ENCODE results near the gene ATXN1.
A peak's percentile ranks its signal among the peaks of the same experiment; 100 is the strongest.

The ATXN1 gene

DNA sequence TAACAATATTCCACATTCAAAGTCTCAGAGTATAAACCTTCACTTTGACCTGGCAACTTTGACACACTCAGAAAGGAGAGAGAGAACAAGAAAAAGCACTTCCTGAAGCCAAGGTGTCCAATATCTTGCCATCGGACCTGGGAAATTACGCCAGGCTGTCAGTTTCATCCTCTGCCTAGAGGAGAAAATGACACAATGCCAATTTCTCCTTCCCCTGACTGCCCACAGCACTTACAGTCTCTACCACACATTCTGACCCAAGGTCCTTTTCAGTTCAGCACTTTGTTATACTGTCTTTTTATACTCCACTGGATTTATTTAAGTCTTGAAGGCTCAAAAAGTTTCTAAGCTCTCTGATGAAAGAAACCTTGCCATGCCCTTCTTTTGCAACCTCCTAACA, 272.4 kb downstream of the ATXN1 start:
- DNase-seq: no peak

DNA sequence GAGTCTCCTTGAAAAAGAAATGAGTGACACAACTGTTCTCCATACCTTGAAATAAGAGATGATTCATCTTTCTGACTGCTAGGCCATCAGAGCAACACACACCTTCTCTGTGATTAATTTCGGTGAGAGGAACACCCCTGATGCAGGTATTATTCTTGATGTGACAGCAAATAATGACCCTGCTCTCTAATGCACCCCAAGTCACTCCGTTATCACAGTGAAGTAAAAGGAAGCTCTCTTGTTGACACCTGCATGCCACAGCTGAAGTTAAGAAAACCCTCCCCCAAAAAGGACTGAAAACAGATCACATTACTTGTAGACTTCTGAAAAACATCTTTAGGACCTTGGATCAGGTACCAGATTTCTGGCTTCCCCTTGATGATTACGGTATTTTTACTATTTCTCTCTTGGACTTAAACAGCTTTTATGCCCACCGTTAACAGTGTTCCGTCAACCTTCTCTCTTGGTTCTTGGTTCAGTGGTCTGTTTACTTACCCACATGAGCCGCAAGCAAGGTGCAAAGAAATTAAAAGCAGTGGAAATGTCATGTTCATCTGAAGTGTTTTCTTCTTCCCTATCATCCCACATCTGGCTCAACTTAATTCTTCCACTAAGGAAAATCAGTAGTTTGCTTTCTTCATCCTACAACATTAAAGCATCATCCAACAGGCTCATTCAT, 273.1 kb downstream of the ATXN1 start:
- DNase-seq: peak; percentile 63

DNA sequence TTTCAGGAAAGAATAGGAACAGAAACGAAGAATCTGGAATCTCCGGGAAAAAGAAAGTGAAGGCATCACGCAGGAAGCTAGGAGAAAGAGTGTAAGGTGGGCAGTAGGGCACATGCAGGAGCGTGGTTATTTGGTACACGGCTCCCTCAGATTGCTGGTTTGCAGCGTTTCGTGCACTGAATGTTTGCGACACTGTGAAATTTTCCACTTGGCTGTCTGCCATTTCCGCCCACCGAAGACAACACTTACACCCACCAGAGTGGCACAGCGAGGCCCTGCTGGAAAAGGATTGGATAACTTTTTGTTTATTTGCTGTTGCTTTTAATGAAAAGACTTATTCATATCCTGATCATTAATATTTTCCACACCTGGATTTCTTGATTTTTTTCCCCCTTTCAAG, 274.6 kb downstream of the ATXN1 start:
- peak; percentile 62 for DNase-seq

DNA sequence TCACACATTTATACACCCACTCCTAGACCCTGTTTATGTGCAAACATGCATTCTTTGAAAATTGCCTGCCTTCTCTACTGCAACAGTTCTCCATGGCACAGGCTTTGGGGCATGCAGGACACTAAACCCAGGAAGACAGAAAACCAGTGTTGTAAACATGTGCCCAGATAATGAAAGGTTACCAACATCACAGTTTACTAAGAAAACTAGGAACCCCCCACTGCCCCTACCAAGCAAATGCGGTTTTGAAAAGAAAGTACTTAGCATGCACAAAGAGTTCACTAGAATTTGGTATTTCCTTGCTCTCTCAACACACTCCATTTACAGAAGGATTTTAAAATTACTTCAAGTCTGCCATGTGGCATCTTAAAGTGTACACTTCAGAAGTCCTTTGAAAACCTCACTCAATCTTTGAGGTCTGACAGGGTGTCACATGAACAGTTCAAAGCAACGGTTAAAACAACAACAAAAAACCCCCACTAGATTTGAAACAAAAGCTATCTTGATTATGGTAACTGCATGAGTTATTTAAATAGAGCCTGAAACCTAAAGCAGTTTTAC, 277.9 kb downstream of the ATXN1 start:
- DNase-seq: peak; percentile 80

DNA sequence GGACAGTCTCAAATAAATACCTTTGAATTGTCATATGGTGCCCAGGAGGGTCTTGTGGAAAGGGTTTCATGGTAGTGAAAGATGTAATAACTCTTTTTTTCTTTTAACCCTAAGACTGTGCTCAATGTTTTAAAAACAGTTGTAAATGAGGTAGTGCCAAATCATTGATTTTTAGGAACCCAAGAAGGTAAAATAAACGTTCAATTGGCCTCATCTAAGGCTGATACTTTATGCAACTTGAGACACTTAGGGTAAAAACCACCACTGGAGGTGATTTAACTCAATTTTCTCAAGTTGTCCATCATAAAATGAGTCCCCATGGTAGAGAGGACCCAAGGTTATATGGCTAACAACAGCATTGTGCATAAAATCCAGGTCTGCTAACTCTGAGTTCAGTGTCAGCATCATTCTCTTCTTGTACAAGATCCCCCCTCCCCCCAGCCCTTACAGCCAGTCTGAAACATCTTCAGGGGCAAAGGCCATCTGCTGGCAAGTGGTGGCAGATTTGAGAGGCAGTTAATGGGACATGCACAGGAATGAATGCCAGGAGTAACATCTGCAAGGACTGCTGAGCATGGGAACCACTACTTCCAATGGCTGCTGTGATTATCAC, 278.5 kb downstream of the ATXN1 start:
- peak; percentile 38 for DNase-seq

DNA sequence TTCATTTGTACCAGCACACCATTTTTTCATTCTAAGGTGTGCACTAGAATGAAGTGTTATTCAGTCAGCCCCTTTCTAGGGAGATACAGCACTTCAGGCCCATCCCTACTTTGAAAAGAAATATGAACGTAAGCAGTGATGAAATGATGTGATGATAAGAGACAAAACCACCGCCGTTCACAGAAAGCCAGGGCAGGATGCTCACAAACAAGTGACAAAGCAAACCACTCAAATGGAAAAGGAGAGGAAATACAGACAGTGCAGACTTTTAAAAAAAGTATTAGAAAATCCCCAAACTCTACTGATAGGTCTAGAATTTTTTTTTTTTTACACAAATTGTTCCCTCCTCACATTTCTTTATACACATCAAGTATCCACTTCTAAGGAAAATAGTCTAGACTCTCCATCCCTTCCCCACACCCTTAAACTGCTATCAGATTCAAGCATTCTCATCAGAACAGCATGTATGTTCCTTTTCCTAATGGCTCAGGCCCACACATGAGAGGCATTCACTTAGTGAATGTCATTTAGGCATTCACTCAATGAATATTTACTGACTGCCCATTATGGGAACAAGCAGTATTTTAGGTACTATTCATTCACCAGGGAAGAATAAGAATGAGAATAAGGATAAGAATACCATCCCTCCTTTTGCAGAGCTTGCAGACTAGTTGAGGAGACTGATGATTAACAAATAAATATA, 279.4 kb downstream of the ATXN1 start:
- DNase-seq: peak; percentile 91

DNA sequence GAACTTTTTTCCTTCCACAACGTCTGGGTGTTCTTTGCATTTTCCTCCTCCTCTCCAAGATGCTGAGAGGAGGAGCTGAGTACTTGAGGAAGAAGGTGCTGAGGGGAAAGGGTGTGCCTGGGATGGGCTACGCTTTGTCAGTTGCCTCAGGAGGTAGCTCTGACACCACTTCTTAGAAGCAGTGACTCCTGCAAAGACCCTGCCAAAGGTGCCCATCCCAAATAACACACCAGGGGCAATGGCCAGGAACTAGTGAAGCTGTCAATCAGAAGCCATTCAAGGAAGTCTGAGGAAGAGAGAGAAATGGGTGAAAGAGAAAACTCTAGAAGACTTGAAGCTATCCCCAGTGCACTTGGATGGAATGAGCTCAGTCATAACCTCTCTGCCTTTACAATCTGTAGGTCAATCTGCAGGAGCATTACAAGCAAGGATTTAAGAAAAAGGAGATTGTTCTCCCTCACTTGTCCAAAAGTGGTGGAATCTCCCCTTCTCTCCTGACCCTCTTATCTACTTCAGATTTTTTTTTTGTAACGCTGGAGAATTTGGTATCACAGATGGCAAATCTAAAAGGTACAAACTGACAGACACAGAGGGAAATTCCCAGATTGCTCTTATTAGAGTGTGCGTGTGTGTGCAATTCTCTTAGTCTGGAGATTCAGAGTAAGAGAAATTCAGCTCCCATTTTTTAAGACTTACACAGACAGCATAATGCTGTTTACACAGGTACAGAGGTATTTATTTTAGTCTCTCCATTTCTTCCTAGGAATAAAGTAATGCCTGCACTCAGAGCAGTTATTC, 280.3 kb downstream of the ATXN1 start:
- DNase-seq: peak; percentile 60

DNA sequence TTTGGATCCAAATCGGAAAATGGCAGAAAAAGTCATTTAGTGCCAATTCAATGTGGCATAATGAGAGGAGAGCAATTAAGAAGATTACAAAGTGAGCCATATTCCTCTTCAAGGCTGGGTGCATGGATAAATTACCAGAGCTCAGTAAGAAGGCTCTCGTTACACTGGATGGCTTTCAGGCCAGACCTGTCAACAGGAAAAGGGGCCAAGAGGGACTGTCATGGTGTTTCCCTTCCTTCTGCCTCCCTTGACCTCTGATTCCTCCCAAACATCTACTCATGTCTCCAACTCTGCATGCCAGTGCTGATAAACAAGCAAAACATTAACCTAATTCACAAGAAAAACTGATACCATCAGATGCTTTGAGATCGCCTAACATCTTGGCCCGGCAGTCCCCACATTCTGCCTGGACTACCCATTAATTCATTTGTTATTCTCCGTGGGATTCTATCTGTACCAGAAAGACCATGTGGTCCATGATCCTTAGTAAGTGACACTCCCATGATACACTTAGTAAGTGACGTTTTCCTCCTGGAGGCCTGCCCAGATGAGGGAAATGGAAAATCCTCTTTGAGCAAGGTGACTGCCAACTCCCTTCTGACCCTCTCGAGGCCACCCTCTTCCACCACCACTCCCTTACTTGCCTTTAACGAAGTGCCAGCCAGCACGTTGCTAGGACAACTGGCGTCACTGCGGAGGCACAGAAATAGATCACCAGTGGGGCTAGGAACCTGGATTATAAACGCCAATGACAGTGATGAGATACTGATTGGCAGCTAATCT, 283.7 kb downstream of the ATXN1 start:
- peak; percentile 8 for DNase-seq

DNA sequence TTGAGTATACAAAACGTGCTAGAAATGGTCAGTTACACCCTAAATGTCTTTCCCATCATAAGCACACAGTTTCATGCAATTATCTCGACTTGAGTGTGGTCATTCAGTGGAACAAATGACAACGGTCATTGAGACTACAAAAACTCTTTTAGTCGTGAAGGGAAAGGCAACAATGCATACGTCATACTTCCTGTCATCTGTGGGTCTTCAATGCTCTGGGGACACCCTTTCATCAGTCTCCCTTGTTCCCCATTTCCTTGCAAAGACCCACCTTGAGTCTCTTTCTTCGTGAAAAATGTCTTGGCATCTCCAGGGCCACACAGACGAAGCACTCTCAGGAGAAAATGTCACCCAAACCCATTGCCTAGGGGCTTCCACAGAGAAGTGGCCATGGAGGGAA, 284.4 kb downstream of the ATXN1 start:
- no peak for DNase-seq

DNA sequence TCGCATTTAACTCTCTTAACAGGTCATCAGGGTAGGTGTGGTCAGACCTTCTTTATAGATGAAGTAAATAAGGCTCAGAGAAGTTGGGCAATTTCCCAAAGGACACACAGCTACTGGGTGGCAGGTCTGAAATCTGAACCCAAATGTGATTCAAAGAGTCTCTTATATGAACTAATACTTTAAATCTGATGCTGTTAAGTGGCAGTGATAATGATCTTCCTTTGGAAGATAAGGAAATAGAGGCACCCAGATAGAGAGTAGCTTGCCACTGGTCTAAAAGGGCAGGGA, 285.8 kb downstream of the ATXN1 start:
- DNase-seq: no peak

DNA sequence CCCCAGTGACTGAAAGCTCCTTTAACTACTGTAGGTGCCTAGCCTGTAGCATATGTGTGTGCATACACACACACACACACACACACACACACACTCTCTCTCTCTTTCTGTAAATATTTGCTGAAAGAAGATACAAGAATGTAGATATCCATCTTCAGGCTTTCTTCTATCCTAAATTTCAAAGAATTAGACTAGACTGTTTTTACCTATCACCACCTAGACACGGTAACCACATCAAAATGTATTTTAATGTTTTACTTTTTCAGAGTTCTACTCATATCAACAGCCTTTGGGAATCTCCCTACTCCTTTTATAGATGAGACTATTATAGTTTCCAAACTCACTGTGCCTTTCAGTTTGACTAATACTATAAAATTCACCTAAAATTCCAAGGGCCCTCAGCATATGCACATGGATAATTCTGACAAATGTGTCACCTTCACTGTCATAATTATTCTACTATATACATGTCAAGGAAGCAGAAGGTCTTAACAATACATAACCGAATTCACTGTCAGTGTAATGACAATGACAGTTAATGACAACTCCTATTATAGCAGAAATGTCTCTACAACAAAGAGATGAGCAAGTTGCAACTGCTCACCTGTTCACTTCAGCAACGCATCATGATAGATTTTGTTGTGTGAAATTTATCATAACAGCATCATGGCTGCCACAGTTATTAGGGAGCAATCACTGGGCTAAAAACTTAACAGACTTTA, 286.3 kb downstream of the ATXN1 start:
- DNase-seq: peak; percentile 70

DNA sequence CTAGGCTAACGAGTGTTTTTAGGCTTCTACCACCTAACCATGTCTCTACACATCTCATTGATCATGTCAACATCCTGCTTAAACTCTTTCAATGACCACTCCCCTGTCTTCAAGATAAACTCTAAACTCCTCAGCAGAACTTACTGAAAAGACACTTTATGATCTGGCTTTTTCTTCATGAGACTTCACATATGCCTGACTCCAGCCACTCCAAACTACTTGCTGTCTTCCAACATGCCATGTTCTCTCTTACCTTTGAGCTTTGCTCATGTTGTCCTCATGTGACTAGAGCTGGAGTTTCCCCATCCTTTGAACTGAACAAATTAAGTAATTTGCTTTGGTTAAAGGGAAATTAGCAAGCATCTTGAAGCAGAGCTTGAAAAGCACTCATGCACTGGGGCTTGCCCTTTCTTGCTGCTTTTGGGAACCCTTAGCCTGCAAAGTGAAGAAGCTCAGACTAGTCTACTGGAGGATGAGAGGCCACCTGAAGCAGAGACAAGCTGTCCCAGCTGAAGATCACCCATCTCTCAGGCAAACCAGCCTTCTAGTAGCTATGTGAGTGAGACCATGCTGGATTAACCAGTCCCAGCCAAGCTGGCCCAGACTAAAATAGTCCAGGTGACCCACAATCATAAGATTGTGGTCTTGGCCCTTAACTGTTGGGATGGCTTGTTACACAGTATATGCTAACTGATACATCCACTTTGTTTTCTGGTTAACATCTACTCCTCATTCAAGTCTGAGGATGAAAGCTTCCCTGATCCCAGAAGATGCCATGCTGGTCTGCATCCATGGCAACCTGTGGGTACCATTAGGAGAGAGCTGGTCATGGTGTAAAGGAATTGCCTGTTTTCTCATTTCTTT, 287.1 kb downstream of the ATXN1 start:
- DNase-seq: peak; percentile 67

DNA sequence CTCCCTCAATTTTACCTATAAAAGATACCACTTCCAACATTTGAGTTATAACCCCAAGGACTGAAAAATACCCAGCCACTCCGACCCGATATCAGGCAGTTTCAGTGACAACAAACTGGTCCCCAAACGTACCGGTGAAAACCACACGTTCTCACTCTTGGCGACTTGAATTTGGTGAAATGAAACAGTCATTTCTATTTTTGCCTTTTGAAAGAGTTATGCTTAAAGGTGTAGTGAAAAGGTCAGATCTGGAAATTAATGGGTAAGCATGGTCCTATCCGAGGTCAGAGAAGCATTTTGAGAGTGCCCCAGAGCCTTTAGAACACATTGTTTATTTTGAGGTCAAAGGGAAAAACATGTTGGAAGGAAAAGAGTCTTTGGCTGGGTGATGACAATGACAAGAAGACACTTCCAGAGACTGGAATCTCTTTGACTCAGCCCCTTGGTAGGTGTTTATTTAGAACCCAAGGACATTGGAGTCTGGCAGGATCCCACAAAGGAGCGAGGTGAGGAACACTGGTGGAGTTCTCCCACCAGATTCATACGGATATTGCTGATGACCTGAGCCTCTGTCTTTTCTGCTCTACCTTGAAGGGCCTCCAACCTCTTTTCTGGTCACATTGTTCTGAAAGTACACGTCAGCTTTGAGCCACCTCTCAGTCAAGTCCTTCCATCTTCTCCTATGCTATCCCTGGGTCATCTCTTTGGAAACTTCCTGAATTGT, 287.9 kb downstream of the ATXN1 start:
- DNase-seq: peak; percentile 43

DNA sequence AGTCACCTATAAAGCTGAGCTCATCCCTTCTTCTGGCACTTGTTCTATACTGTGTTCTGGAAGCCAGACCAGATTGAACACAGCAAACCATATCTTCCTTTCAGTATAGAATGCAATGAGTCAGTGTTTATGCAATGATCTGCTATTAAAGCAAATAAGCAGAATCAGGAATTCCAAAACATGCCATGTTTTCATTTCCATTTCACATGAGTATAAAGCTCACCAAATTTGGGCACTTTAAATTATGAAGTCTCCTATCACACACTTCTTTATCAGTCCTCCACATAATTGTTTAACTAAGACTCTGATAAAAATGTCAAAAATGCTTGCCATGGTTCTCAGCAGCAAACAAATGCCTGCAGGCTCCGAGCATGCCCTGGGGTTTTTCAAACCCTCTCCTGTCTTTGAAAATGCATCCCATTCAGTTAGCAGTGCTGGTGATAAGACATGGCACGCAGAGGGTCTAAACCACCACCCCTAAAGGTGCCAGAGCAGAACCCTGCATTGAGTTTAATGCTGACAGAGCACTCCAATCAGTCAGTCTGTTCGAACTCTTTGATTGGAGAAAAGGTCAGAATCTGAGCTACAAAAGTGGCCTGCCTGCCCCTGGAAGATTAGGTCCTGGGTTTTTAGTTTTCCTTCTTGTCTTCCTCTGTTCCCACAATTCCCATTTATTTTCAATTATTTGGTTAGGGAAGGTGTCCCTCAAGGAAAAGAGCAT, 288.8 kb downstream of the ATXN1 start:
- no peak for DNase-seq

DNA sequence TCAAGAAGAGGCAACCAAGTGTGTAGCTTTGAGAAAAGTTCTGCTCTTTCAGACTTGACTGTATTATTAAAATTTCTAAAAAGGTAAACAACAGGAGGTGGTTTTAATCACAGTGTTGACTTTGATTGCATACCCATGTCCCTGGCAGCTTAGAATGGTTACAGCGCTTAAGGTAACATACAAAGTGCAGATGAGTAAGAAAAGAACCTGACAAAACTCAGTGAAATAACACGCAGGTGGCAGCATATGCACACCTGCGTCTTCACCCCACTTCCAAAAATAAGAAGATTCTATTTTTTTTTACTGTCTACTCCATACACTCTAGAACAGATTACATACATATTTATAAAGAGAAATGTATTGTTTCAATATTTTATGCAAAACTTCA, 289.4 kb downstream of the ATXN1 start:
- DNase-seq: peak; percentile 18

DNA sequence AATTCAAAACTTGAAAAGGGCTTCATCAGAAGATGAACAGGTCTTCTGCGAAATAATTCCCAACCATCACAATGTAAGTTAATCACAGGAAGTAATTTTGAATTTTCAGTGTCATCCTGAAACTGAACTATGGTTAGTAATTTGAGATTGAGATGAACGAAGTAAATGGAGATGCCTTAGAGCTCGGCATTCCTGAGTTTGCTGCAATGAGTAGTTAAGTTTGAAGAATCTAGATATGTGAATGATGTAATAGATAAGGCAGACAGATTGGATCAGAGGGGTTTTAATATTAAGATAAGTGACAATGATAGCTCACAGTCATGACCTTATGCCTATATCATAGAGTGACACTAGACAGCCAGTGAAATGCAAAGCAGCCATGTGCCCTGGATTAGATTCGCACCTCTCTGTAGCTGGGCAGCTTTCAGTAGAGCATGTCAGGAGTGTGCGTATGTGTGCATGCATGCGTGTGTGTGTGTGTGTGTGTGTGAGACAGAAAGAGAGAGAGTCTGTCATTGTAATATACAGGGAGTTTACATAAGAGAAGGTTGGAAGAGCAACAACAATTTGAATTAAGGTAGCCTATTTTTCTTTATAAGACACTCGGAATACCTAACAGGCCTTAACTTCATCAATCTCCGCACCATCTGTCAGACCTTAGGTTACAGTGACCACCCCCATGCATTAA, 289.9 kb downstream of the ATXN1 start:
- DNase-seq: peak; percentile 18

DNA sequence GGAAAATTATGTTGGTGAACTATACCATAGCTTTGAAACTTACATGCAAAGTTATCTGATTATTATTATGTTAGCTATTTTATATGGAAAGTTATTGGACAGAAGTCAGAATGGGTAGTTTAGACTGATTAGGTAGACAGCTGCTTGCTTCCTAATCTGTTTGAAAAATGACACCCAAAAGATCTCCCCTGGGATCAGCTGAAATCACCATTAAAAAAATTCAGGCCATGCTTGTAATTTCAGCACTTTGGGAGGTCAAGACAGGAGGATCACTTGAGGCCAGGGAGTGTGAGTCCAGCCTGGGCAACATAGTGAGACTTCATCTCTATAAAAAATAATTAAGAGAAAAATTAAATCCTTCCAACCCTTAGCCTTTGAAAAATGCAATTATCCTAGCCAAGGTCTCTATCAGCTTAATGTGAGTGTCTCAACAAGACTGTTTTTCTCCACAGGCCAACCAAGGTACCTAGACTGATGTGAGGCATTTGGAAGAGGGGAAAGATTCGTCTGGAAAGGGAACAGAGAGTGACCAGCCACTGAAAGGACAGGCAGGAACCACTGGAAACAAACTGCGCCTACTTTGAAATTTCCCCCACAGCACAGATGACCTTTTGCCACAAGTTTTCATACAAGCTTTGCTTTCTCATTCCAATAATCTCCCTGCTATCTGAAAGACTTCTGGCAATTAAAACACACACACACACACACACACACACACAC, 290.6 kb downstream of the ATXN1 start:
- DNase-seq: no peak

DNA sequence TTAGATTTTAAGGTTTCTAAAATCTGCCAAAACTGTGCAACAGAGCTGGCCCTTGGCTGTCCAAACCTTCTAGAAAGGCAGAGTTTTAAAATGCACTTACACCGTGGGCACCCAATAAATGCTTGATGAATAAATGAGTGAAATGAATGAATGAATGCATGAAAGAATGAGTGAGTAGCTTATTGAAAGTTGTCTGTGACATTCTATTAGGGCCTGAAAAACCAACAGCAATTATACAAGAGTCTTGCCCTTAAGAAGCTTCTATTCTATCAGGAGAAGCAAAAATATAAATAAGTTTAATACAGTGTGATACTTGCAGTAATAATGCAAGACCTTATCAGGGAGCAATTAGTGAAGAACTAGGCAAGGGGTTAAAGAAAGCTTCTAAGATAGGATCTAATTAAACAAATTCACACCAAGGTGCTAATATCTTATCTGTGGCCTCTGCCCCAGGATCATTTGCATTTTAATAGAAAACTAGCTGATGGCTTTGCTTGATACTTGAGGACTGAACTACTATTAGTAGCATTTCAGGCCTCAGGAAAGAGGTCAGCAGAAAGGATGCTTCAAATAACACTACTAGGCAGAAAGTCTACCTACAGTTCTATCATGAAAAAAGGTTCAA, 292.2 kb downstream of the ATXN1 start:
- DNase-seq: no peak
